GM12875 (cell line): ENCODE measurements around the gene TBC1D2.

Experiments used
- H3K4me3 ChIP-seq: one replicate; pipeline ENCODE4 v1.5.1; 2011; ENCODE audit warnings: low read depth, low read length, control low read depth
- TF ChIP-seq, protein P1 (sequence below): IDR thresholded peaks from 2 replicates; pipeline ENCODE4 v1.5.1; 2011; ENCODE audit warnings: low read depth, mild to moderate bottlenecking, control low read depth, inconsistent platforms, low read length, moderate library complexity, borderline replicate concordance; ENCODE audit not compliant: insufficient read depth

Gene TBC1D2

DNA sequence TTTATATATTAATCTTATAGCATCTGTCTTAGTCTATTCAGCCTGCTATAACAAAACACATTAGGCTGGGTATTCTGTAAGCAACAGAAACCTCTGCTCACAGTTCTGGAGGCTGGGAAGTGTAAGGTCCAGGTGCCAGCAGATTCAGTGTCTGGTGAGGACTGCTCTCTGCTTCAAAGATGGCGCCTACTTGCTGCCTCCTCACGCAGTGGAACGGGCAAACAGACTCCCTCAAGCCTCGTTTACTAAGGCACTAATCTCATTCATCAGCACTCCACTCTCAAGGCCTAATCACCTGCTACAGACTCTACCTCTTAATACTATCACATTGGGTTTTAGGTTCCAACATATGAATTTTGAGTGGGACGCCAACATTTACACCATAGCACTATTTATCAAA lies 5.2 kb upstream of the TBC1D2 start:
- no peak overlapping the region for H3K4me3 ChIP-seq
- TF ChIP-seq, protein P1, sequence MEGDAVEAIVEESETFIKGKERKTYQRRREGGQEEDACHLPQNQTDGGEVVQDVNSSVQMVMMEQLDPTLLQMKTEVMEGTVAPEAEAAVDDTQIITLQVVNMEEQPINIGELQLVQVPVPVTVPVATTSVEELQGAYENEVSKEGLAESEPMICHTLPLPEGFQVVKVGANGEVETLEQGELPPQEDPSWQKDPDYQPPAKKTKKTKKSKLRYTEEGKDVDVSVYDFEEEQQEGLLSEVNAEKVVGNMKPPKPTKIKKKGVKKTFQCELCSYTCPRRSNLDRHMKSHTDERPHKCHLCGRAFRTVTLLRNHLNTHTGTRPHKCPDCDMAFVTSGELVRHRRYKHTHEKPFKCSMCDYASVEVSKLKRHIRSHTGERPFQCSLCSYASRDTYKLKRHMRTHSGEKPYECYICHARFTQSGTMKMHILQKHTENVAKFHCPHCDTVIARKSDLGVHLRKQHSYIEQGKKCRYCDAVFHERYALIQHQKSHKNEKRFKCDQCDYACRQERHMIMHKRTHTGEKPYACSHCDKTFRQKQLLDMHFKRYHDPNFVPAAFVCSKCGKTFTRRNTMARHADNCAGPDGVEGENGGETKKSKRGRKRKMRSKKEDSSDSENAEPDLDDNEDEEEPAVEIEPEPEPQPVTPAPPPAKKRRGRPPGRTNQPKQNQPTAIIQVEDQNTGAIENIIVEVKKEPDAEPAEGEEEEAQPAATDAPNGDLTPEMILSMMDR: no peak

DNA sequence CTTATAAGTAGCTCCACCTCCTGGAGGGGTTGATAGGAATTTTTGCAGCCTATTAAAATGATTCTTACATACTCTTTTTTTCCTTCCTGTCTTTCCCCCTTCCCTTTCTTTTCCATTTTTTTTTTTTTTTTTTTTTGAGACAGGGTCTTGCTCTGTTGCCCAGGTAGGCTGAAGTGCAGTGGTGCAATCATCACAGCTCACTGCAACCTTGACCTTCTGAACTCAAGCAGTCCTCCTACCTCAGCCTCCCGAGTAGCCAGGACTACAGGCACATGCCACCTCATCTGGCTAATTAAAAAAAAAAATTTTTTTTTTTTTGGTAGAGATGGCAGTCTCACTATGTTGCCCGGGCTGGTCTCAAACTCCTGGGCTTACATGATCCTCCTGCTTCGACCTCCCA lies 4.3 kb upstream of the TBC1D2 start:
- TF ChIP-seq, protein P1: no peak
- H3K4me3 ChIP-seq: no peak overlapping the region

DNA sequence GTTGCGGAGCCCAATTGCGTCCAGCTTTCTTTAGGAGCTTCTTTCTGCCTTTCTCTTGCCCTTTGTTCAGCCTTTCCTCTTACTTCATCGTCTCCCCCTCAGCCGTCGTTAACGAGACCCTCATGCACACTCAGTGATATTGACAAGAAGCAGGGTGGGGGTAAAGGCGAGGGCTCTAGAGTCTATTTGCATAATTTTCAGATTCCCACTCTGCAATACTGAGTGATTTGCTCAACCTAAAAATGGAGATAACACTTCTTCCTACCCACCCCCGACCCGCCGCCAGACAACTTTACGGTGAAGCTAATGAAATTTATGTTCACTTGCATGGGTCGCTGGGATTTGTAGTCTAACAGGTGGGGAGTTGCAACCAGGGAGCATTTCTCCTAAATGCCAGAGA lies 1.3 kb upstream of the TBC1D2 start:
- H3K4me3 ChIP-seq: peak overlapping the region; percentile 78
- TF ChIP-seq, protein P1: no peak

DNA sequence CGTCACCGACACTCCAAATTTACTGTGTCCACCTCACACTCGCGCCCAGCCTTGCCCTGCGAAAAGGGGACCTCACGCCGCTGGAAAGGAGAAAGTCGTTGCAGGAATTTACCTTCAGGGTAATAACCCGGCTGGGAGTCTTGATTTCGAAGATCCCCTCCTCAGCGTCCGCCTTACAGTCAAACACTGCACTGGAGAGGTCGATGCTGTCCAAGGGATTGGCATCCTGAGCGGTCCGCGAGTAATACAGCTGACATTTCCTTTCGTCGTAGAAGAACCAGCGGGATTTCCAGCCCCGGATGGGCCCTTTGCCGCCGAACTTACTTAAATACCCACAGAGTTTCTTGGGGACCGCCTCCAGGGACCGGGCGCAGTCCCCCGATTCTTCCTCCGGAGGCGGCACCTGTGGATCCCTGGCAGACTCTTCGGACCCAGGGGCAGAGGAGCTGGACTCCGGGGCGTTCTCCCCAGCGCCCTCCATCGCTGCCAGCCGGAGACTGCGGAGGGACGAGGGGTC lies 330 bp downstream of the TBC1D2 start:
- TF ChIP-seq, protein P1: no peak
- peak overlapping the region; percentile 78 for H3K4me3 ChIP-seq

DNA sequence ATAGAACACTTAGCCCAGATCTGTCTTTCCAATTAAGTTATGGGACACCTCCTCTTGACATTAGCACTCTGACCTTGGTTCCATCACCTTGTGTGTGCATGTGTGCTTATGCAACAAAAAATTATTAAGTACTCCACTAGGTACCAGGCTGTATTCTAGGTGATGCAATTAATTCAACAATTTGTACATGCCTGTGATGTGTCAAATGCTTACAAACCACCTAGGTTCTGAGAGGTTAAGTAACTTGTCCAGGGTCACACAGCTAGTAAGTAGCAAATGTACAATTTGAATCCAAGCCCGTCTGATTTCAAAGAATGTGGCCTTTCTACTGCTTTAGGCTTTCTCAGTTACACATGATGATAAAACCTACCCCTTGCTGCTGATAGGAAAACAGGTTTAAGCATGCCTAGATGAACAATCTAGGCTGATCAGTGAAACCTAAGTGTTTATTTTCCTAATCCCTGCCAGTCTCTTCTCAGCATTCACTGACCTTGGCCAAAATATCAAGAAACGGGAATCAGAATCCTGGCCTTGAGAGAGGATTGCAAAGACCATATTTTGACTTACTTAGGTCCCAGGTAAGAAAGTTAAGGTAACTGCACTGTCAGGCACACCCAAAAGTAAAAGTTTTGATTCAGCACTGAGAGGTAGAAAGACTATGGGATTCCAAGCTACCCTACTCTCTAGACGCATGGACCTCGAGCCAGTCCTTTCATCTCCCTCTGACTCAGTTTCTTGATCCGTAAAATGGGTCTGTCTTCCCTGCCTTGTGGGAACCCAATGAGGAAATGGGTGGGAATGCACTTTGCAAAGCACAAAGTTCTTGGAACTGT lies 1.0 kb downstream of the TBC1D2 start:
- TF ChIP-seq, protein P1: no peak
- H3K4me3 ChIP-seq: peak overlapping the region; percentile 78

DNA sequence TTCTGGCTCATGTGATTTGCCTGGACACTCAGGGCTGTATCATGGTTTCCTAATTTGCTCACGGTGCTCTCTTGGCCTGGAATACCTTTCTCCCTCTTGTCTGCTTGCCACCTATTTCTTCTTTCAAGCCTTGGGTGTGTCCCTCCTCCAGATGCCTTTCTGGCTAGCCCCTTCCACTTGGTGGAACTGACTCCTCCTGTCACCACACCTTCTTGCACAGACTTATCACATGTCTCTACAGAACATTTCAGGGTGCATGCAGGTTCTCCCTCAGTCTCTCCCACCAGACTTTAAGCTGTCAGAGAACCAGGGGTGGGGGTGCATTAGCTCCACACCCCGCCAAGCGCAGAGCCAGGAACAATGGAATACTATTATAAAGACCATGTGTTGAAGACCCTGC lies 1.9 kb downstream of the TBC1D2 start:
- TF ChIP-seq, protein P1: no peak
- H3K4me3 ChIP-seq: no peak overlapping the region

DNA sequence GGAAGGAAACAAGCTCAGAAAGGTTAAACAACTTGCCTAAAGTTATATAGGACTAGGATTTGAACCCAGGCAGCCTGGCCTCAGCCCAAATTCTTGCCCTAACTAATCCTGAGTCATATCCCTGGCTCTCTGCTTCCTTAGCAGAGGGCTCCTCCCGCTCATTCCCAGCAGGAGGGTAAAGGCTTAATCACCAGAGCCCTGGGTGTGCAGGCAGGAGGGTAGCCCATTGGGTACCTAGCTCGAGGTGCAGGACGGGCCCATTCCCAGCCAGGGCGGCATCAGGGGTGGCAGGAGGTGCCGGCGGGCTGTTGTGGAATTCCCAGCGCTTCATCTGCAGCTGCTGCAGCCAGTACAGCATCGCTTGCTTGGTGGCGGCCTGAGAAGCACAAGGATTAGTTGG lies 3.9 kb downstream of the TBC1D2 start:
- no peak overlapping the region for H3K4me3 ChIP-seq
- TF ChIP-seq, protein P1: no peak
